Type B pancreatic cell (in vitro differentiated cells): ENCODE results near the gene ASB12. TPM values are rescaled to one million over a fixed set of nuclear protein-coding genes. Genes with fewer than 3 reads are reported as not detected.

Experiments
- DNase-seq: peaks from one replicate; pipeline ENCODE4 v3.0.0; 2021; ENCODE audit warnings: mixed read lengths; ENCODE audit not compliant: unreplicated experiment; ENCODE audit errors: extremely low spot score
- H3K27ac Mint-ChIP-seq: 2 replicates; pipeline ENCODE4 v1.8.0; 2021; ENCODE audit warnings: mild to moderate bottlenecking, mixed read lengths
- H3K27me3 Mint-ChIP-seq: 2 replicates; pipeline ENCODE4 v1.8.0; 2021; ENCODE audit warnings: mixed read lengths
- H3K36me3 Mint-ChIP-seq: 2 replicates; pipeline ENCODE4 v1.8.0; 2021; ENCODE audit warnings: mixed read lengths
- H3K4me1 Mint-ChIP-seq: one replicate; pipeline ENCODE4 v1.8.0; 2021; ENCODE audit warnings: mixed read lengths; ENCODE audit not compliant: unreplicated experiment
- H3K4me3 Mint-ChIP-seq: 2 replicates; pipeline ENCODE4 v1.8.0; 2021; ENCODE audit warnings: mild to moderate bottlenecking, mixed read lengths
- H3K9me3 Mint-ChIP-seq: 2 replicates; pipeline ENCODE4 v1.8.0; 2021; ENCODE audit warnings: mixed read lengths
- total RNA-seq: library from RNA; stranded (reverse); gene quantifications from 2 replicates; pipeline ENCODE4 v1.2.1, GENCODE V29; 2021; ENCODE audit warnings: low replicate concordance
- TF ChIP-seq, protein P1 (sequence below): fragments of 200-600 bp; sonication (generic); conservative IDR thresholded peaks from 2 replicates; pipeline ENCODE4 v1.5.0; 2021; ENCODE audit warnings: antibody characterized with exemption, mild to moderate bottlenecking

ASB12 gene
- total RNA-seq, 1 donor from 2014 or later, result 0.63 TPM

DNA sequence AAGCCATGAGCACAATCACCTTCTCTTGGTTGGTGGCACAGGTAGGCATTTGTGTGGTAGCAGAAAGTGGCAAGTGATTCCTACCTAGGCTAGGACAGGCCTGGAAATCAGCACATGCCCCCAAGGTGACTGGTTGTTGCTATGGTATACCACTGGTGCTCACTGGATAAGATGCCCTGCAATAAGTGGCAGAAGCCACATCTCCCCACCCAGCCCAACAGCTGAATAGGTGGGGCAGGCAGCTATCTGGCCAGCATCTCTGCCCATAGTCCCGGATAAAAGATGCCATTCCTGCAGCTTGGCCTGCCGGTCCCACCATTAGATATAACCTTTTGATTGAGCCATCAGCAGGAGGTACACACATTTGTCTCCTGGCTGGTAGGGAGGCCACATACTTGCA, 46.0 kb downstream of the ASB12 start:
- Mint-ChIP-seq H3K4me1 (no peaks in the 10 kb centered on the region), H3K36me3 (no peaks in the 10 kb centered on the region), H3K4me3 (no peak overlapping the region), H3K27ac (no peak overlapping the region), H3K27me3 (no peaks in the 10 kb centered on the region), H3K9me3 (no peaks in the 10 kb centered on the region)
- TF ChIP-seq, protein P1, sequence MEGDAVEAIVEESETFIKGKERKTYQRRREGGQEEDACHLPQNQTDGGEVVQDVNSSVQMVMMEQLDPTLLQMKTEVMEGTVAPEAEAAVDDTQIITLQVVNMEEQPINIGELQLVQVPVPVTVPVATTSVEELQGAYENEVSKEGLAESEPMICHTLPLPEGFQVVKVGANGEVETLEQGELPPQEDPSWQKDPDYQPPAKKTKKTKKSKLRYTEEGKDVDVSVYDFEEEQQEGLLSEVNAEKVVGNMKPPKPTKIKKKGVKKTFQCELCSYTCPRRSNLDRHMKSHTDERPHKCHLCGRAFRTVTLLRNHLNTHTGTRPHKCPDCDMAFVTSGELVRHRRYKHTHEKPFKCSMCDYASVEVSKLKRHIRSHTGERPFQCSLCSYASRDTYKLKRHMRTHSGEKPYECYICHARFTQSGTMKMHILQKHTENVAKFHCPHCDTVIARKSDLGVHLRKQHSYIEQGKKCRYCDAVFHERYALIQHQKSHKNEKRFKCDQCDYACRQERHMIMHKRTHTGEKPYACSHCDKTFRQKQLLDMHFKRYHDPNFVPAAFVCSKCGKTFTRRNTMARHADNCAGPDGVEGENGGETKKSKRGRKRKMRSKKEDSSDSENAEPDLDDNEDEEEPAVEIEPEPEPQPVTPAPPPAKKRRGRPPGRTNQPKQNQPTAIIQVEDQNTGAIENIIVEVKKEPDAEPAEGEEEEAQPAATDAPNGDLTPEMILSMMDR, result no peak
- no peak for DNase-seq

DNA sequence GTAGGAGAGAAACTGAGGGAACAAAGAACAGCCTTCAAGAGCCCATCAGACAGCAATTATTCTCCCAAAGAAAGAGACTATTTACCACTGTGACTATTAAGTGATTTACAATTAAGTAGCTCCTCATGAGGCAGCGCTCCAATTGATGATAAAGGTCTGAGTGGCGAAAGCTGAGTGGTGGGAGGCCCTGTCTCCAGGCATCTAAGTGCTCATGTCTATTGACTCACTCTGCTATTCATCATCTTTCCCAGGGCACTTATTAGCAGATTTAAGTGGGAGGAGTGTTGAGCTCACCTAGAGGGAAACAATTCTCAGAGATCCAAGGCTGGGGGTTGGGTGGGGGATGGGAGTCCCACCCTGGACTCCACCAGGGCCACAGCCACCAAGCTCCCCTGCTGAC, 48.2 kb downstream of the ASB12 start:
- no peaks in the 10 kb centered on the region for H3K9me3 Mint-ChIP-seq

DNA sequence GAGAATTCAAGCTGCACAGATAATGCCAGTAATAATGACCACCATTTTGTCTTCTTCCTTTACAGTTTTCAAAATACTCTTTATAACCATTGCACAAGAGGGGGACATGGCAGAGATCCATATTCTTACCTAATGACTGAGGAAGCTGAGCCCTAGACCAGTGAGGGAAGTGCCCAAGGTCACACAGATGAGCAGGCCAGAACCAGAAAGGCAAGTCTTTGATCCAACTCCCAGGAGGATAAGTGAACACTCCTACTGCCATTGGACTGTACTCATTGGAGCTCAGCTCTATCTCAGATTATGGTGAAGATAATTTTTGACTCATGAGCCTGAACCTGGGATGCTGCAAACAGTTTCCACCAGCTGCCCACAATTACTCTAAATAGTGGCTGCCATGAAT, 53.5 kb downstream of the ASB12 start:
- no peak overlapping the region for H3K27ac Mint-ChIP-seq
- H3K9me3 Mint-ChIP-seq, result no peaks in the 10 kb centered on the region
- no peaks in the 10 kb centered on the region for H3K27me3 Mint-ChIP-seq
- H3K4me3 Mint-ChIP-seq, result no peak overlapping the region
- no peaks in the 10 kb centered on the region for H3K36me3 Mint-ChIP-seq
- TF ChIP-seq, protein P1, result no peak
- DNase-seq, result no peak
- no peaks in the 10 kb centered on the region for H3K4me1 Mint-ChIP-seq

More for the DNA sequence above, 48.2 kb downstream of the ASB12 start:
- Mint-ChIP-seq H3K4me1 (no peaks in the 10 kb centered on the region), H3K4me3 (no peak overlapping the region), H3K27me3 (no peaks in the 10 kb centered on the region), H3K36me3 (no peaks in the 10 kb centered on the region), H3K27ac (no peak overlapping the region)
- TF ChIP-seq, protein P1, result no peak
- DNase-seq, result no peak

Other genes starting within 250 kb of the ASB12 start
- gene AMER1, start 24.9 kb downstream of the ASB12 start, total RNA-seq, result 8.9 and 11.7 TPM in 2 replicates
- gene MTMR8, start 164.8 kb upstream of the ASB12 start, total RNA-seq, result 1.7 and 3.2 TPM in 2 replicates